KOPT-K1 (cell line): ENCODE results near the gene AUNIP.
"Not testable (repeated sequence)": the region's sequence is repeated elsewhere in the genome, so short reads cannot be mapped to it uniquely, and the experiment has no call there.

Experiments used
- H3K27ac ChIP-seq: fragments of 200-600 bp; sonication (generic); 2 replicates; pipeline ENCODE4 v1.5.1; 2016; ENCODE audit warnings: antibody characterized with exemption, mild to moderate bottlenecking, low read depth, low read length; ENCODE audit not compliant: poor library complexity, severe bottlenecking
- H3K36me3 ChIP-seq: fragments of 200-600 bp; sonication (generic); 2 replicates; pipeline ENCODE4 v1.5.1; 2017; ENCODE audit warnings: antibody characterized with exemption, mild to moderate bottlenecking, low read length, moderate library complexity; ENCODE audit not compliant: insufficient read depth
- H3K9me3 ChIP-seq: fragments of 200-600 bp; sonication (generic); 2 replicates; pipeline ENCODE4 v1.5.1; 2017; ENCODE audit warnings: antibody characterized with exemption, low read length, mild to moderate bottlenecking; ENCODE audit not compliant: insufficient read depth, poor library complexity, severe bottlenecking

AUNIP gene

DNA sequence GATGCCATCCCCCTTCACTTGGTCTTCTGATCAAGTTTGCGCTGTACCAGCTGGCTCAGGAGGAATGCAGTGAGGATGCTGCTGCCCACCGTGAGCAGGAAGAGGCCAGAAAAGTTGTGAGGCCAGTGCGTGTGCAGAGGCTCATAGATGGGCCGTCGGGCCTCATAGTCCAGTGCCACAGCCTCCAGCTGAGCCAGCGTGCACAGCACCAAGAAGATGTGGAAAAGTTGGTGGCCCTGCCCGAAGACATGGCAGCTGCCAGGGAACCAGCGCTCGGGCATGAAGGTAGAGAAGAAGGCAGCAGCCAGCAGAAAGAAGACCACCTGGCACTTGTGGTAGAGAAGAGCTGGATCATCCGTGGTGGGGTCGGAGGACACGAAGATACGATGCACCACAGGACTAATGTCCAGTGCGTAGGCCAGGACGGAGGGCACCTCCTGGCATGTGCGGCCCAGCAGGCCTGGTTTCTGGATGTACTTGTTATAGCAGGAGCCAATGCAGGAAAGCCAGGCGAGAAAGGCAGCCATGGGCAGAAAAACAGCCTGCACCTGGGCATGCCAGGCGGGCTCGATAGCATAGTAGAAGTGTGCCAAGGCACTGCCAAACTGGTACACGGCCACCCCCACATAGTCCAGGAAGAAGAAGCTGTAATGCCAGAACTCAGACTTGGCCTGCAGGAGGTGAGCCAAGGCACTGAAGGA lies 3.7 kb upstream of the AUNIP start:
- H3K9me3 ChIP-seq: no peaks in the 10 kb centered on the region
- no peaks in the 10 kb centered on the region for H3K36me3 ChIP-seq
- H3K27ac ChIP-seq: no peak overlapping the region

DNA sequence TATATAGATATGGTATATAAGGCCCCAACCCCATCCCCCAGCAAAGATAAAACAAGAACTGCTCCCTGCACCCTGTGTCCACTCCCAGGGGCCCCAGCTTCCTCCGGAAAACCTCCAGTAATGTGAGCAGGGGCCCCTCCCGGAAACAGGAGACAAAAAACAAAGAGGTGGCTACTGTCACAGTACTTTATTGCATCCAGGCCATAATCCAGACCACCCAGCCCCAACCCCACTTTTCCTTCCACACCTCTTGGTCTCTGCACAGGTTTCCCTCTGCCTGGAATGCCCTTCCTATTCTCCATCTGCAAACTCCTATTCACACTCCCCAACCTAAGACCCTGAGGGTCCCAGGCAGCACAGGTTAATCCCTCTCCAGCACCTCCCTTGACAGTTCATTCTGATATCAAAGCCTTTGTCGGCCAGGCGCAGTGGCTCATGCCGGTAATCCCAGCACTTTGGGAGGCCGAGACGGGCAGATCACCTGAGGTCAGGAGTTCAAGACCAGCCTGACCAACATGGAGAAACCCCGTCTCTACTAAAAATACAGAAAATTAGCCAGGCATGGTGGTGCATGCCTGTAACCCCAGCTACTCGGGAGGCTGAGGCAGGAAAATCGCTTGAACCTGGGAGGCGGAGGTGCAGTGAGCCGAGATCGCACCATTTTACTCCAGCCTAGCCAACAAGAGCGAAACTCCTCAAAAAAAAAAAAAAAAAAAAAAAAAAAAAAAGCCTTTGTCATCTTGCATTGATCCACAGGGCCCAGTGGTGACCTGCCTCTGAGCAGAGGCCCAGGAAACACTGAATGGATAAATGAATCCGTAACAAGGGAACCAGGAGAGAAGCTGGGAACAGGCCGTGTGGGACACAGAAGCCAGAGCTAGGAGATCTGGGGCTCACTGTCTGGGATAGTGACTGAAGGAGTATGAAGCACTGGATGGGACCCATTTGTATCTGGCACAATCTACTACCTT lies 2.3 kb upstream of the AUNIP start:
- H3K36me3 ChIP-seq: no peaks in the 10 kb centered on the region
- H3K9me3 ChIP-seq: no peaks in the 10 kb centered on the region
- H3K27ac ChIP-seq: no peak overlapping the region

DNA sequence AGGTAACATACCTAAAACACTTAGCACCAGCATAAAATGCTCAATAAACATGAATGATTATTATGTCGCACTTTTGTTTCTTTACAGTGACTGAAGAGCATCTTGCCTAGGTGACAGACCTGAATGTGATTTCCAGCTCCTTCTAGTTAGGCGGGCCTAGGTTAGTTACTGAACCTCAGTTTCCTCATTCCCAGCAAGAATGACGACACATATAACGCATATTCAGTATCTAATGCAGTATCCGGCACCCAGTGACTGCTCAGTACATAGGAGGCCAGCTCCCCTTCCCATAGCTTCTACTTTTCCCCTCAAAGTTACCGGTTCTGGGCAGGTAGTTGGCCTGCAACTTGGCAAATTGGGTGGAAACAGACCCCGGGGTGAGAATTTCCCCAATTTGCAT lies 763 bp downstream of the AUNIP start:
- H3K9me3 ChIP-seq: no peaks in the 10 kb centered on the region
- H3K36me3 ChIP-seq: 0 out of 2 replicates have a peak, but pooled peaks cover 3% of the 10 kb centered on the region
- H3K27ac ChIP-seq: peak overlapping the region; percentile 62

DNA sequence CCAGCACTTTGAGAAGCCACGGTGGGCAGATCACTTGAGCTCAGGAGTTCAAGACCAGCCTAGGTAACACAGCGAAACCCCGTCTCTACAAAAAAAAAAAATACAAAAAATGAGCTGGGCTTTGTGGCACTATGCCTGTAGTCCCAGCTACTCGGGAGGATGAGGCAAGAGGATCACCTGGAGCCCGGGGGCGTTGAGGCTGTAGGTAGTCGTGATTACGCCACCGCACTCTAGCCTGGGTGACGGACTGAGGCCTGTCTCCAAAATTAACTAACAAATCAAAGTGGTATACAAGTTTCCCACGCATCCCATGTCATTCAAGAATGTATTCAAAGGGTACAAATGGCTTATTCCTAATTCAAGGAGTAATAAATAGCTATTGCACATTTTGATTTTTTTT lies 2.4 kb downstream of the AUNIP start:
- Histone ChIP-seq H3K27ac (no peak overlapping the region), H3K36me3 (0 out of 2 replicates have a peak, but pooled peaks cover 6% of the 10 kb centered on the region), H3K9me3 (no peaks in the 10 kb centered on the region)

DNA sequence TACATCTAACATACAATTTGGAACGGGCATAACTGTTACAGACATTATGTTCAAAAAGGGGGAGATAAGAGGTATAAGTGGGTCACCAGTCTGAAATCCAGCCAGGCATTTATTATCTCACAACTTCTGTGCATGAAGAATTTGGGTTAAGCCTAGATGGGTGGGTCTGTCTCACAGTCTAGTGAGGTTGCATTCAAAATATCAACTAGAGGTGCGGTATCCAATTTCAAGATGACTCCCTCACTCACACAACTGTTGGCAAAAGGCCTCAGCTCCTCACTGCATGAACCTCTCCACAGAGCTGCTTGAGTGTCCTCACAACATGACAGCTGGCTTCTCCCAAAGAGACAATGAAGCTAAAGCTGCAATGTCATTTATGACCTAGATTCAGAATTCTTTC lies 4.7 kb downstream of the AUNIP start:
- no peaks in the 10 kb centered on the region for H3K9me3 ChIP-seq
- H3K27ac ChIP-seq: no peak overlapping the region
- 0 out of 2 replicates have a peak, but pooled peaks cover 6% of the 10 kb centered on the region for H3K36me3 ChIP-seq

DNA sequence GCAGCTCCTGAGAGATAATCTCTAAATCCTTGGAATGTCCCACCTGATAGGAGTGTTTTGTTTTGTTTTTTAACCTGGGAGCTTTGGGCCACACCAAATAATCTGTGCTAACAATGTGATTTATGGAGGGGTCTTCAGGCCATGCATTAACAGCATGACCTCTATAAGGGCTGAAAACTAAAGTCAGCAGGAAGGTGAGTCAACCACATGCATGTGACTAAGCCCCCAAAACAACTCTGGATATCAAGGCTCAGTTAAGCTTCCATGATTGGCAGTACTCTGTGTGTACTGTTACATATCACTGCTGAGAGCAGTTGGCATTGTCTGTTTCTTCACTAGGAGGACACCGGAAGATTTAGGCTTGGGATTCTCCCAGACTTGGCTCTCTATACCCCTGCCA lies 10.7 kb downstream of the AUNIP start:
- H3K36me3 ChIP-seq: 0 out of 2 replicates have a peak, but pooled peaks cover 3% of the 10 kb centered on the region
- no peak overlapping the region for H3K27ac ChIP-seq
- no peaks in the 10 kb centered on the region for H3K9me3 ChIP-seq

DNA sequence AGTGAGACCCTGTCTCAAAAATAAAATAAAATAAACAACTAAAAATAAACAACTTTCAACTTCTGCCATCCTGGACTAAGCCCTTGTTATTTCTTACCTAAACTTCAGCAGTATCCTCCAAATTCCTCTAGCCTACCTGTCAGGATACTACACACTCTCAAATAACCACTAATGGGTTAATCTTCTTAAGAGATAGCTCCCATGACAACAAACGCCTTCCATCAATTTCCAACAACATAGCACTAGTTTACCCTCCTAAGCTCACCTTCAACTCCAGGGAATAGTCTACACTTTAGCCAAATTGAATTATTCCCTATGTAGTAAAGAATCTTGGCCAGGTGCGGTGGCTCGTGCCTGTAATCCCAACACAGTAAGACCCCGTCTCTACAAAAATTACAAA lies 11.3 kb downstream of the AUNIP start:
- H3K27ac ChIP-seq: no peak overlapping the region
- H3K36me3 ChIP-seq: no peaks in the 10 kb centered on the region
- no peaks in the 10 kb centered on the region for H3K9me3 ChIP-seq

DNA sequence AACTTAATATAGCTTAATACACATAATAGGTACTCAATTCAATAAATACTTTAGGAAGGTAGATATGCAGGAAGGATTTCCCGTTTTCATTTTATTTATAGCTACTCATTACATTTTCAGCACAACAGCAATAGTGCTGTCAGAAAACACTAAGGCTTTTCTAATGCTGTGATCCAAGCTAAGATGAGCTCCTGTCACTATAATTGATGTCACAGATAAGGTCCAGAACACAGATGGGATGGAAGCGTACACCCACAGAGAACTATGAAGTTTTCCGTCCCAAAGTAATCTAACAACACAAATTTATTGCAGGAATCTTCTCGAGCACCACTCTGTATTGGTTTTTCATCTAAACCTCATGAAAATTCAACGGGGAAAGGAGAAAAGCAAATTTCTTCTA lies 13.6 kb downstream of the AUNIP start:
- H3K9me3 ChIP-seq: peaks cover under 1% of the 10 kb centered on the region
- H3K36me3 ChIP-seq: no peaks in the 10 kb centered on the region
- no peak overlapping the region for H3K27ac ChIP-seq

DNA sequence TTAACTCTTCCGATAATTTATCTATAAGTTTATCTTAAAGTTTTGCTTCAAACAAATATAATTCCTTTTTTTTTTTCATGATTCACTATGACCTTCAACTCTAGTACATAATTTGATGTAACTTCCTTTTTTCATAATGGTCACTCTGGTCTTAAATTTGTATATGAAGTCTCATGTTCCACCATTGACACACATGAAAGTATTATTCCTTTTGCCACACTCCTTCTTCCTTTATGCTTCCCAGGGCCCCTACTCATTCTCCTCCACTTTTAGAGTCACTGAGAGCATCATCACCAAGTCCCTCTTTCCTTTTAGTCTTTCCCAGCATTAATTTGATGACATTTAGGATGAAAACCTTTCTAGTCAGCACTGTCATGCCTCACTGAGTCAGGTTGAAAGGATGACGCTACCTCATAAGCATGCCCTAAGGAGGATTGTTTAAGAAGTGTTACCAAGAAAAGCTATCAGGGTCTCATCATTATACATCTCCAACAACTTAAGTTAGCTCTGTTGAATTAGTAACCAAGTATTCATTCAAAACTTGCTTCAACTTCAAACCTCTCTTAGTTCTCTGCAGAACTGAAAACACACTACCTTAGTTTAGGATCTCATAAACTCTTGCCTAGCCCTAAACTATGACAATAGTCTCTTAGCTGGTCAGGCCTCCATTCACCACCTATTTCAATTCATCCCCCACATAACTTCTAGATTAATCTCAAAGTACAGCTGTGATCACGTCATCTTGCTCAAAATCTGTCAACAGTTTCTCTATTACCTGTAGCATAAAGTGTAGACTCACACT lies 14.5 kb downstream of the AUNIP start:
- Histone ChIP-seq H3K9me3 (peaks cover 10% of the 10 kb centered on the region), H3K27ac (no peak overlapping the region), H3K36me3 (no peaks in the 10 kb centered on the region)

DNA sequence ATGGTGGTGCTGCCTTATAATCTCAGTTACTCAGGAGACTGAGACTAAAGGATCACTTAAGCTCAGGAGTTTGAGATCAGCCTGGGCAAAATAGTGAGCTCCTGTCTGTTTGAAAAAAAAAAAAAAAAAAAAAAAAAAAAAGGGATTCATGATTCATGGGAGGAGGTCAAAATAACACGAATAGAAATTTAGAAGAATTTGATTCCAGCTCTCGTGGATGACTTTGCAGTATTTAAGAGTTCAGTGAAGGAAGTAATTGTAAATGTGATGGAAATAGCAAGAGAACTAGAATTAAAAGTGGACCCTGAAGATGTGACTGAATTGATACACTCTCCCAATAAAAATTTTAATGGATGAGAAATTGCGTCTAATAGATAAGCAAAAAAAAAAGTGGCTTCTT lies 15.8 kb downstream of the AUNIP start:
- no peak overlapping the region for H3K27ac ChIP-seq
- no peaks in the 10 kb centered on the region for H3K36me3 ChIP-seq
- H3K9me3 ChIP-seq: peaks cover 12% of the 10 kb centered on the region

DNA sequence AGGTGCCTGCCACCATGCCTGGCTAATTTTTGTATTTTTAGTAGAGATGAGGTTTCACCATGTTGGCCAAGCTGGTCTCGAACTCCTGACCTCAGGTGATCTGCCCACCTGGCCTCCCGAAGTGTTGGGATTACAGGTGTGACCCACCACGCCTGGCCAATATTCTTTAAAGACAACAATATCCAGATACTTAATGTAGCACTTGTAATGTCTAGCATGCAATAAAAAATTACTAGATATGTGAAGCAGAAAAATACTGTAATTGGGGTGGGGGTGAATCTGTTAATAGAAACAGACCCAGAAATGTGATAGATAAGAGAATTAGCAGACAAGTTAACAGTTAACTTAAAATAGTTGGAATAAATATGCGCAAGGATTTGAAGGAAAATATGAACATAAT lies 19.4 kb downstream of the AUNIP start:
- Histone ChIP-seq H3K36me3 (peaks cover 22% of the 10 kb centered on the region), H3K9me3 (peaks cover 12% of the 10 kb centered on the region)
- H3K27ac ChIP-seq: not testable (repeated sequence)

DNA sequence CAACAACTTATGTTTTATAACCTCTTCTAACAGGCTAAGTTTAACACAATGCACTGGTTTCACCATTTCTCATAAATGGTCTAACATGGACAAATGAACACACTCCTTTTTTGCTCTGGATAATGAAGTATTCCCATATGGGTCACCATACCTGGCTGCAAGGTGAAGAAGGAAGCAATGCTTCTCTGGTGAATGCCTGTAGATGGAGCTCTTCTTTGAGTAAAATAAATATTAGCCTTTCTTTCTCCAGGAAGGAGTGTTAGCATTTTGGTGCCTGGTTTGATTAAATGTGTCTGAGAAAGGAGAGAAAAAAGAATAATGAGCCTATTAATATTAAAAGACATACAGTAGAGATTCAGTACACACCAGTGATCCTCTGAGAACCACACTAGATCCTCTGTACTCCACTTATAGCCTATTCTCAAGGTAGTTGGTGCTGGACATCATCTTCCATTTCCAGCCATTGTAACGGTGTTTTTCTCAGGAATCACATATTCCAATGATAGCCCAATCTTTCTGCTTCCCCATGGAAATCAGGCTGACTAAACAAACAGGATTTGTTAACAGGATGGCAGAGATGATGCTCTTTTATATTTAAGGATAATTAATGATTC lies 21.9 kb downstream of the AUNIP start:
- Histone ChIP-seq H3K9me3 (peaks cover 12% of the 10 kb centered on the region), H3K36me3 (peaks cover 46% of the 10 kb centered on the region), H3K27ac (no peak overlapping the region)

DNA sequence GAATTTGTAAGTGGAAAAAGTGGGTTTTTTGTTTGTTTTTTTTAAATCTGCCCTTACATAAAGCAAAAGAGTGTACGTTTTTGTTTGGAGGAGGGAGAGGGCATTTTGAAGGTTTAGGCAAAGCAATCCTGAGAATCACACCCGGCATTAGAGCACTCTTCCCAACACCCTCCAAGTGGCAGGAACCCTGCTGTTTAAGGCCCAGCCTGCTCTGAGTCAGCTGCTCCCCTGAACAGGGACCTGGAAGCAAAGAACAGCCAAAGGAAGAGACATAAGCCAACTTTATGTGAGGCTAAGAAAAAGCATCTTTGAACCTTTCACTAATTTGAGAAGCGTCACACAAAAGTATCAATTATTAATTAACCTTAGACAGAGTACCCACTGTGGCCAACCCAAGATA lies 22.6 kb downstream of the AUNIP start:
- peaks cover 53% of the 10 kb centered on the region for H3K36me3 ChIP-seq

DNA sequence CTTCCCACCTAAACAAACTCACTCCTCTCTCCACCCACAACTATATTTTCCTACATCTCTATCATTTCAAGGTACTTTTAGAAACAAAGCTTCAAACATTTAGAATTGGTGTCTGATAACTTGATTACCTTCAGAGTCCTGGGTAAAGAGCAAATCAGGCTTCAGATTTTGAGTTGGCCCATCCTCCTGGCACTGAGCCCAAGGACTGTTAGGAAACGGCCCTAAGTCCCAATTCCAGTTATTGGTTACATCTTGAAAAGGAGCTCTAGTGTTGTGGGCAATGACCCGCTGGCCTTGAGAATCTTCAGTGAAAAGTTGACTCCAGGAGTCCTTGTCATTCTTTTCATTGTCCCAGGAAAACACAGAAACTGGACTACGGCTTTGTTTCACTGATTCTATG lies 24.4 kb downstream of the AUNIP start:
- Histone ChIP-seq H3K27ac (no peak overlapping the region), H3K36me3 (peaks cover 71% of the 10 kb centered on the region), H3K9me3 (peaks cover 4% of the 10 kb centered on the region)

More for the DNA sequence above, 22.6 kb downstream of the AUNIP start:
- Histone ChIP-seq H3K9me3 (peaks cover 12% of the 10 kb centered on the region), H3K27ac (no peak overlapping the region)
